ENCODE measurements around the gene COPG1.
A peak's percentile ranks its signal among the peaks of the same experiment; 100 is the strongest.
"Not testable (repeated sequence)": the region's sequence is repeated elsewhere in the genome, so short reads cannot be mapped to it uniquely, and the experiment has no call there.

COPG1 gene

GRCh38 chr3:129240436-129240835, 9.0 kb upstream of the COPG1 start:
- TF ChIP-seq CTCF (IDR thresholded peaks at IDR 0.05; ENCODE audit: low read depth, low read length, missing control alignments) = no peak
- no peak for DNase-seq (ENCODE audit: extremely low read depth, low read depth)
- H3K4me3 ChIP-seq (replicated peaks; ENCODE audit: low read depth, low read length) = no peak overlapping the region

- no peak for TF ChIP-seq CTCF (IDR thresholded peaks at IDR 0.05; ENCODE audit: low read depth, low read length, missing control alignments)
- no peak overlapping the region for H3K4me3 ChIP-seq (replicated peaks; ENCODE audit: low read depth, low read length)
Measured at GRCh38 chr3:129245141-129245540, 4.3 kb upstream of the COPG1 start.

GRCh38 chr3:129245641-129246306, 3.6 kb upstream of the COPG1 start:
- peak; percentile 78 for DNase-seq (ENCODE audit: extremely low read depth, low read depth)
- peak; percentile 89 for TF ChIP-seq CTCF (IDR thresholded peaks at IDR 0.05; ENCODE audit: low read depth, low read length, missing control alignments)
- H3K4me3 ChIP-seq (replicated peaks; ENCODE audit: low read depth, low read length) = not testable (repeated sequence)

More at GRCh38 chr3:129245141-129245540, 4.3 kb upstream of the COPG1 start:
- no peak for DNase-seq (ENCODE audit: extremely low read depth, low read depth)

GRCh38 chr3:129246636-129247035, 2.8 kb upstream of the COPG1 start:
- no peak for DNase-seq (ENCODE audit: extremely low read depth, low read depth)
- TF ChIP-seq CTCF (IDR thresholded peaks at IDR 0.05; ENCODE audit: low read depth, low read length, missing control alignments) = no peak

GRCh38 chr3:129248286-129248979, 973 bp upstream of the COPG1 start:
- DNase-seq (ENCODE audit: extremely low read depth, low read depth) = no peak
- H3K4me3 ChIP-seq (replicated peaks; ENCODE audit: low read depth, low read length) = peak overlapping the region; percentile 96
- TF ChIP-seq CTCF (IDR thresholded peaks at IDR 0.05; ENCODE audit: low read depth, low read length, missing control alignments) = no peak

More at GRCh38 chr3:129246636-129247035, 2.8 kb upstream of the COPG1 start:
- H3K4me3 ChIP-seq (replicated peaks; ENCODE audit: low read depth, low read length) = no peak overlapping the region

- no peak for TF ChIP-seq CTCF (IDR thresholded peaks at IDR 0.05; ENCODE audit: low read depth, low read length, missing control alignments)
- no peak overlapping the region for H3K4me3 ChIP-seq (replicated peaks; ENCODE audit: low read depth, low read length)
- no peak for DNase-seq (ENCODE audit: extremely low read depth, low read depth)
Measured at GRCh38 chr3:129252748-129253147, 3.3 kb downstream of the COPG1 start.
